Uterus (tissue), 2 donors: ENCODE measurements around the gene STYXL2.

Source experiments
- POLR2A ChIP-seq, 2 donors: fragments of 450-650 bp; IDR thresholded peaks; one replicate each; pipeline ENCODE4 v1.6.1; 2016; ENCODE audit warnings: antibody characterized with exemption in 2 of 2, mild to moderate bottlenecking in 1 of 2, moderate library complexity in 1 of 2
- TF ChIP-seq, protein P1 (sequence below), 4 experiments: fragments of 200-600 bp in 2 of 4; fragments of 450-650 bp in 2 of 4; sonication (generic) in 2 of 4; IDR thresholded peaks; one replicate each; pipeline ENCODE4 v1.5.1; 2016 to 2019; ENCODE audit warnings: antibody characterized with exemption in 4 of 4, mild to moderate bottlenecking in 2 of 4, moderate library complexity in 1 of 4

GRCh38 chr1:167137793-167138510, 44.1 kb downstream of the STYXL2 start:
- TF ChIP-seq, protein P1, sequence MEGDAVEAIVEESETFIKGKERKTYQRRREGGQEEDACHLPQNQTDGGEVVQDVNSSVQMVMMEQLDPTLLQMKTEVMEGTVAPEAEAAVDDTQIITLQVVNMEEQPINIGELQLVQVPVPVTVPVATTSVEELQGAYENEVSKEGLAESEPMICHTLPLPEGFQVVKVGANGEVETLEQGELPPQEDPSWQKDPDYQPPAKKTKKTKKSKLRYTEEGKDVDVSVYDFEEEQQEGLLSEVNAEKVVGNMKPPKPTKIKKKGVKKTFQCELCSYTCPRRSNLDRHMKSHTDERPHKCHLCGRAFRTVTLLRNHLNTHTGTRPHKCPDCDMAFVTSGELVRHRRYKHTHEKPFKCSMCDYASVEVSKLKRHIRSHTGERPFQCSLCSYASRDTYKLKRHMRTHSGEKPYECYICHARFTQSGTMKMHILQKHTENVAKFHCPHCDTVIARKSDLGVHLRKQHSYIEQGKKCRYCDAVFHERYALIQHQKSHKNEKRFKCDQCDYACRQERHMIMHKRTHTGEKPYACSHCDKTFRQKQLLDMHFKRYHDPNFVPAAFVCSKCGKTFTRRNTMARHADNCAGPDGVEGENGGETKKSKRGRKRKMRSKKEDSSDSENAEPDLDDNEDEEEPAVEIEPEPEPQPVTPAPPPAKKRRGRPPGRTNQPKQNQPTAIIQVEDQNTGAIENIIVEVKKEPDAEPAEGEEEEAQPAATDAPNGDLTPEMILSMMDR (IDR thresholded peaks at IDR 0.05): no peak
- TF ChIP-seq POLR2A (IDR thresholded peaks at IDR 0.05): no peak
